ENCODE results near the gene OR10K2. TPM values are rescaled to one million over a fixed set of nuclear protein-coding genes. Genes with fewer than 3 reads are reported as not detected.
"Not testable (repeated sequence)": the region's sequence is repeated elsewhere in the genome, so short reads cannot be mapped to it uniquely, and the experiment has no call there.

The OR10K2 gene
- total RNA-seq, 8 experiments from 2014 or later, result 0.09 to 1.3 (median 0.28) TPM; not detected in 4

GRCh38 chr1:158400871-158401270 is 25.2 kb downstream of the OR10K2 start:
- Histone ChIP-seq H3K4me1 (replicated peaks in 1 of 2) (no peaks in the 10 kb centered on the region), H3K27ac (no peak overlapping the region), H3K4me3 (no peak overlapping the region)
- in situ Hi-C loops (cut with MboI; ENCODE audit: low pct_unique_long_range_greater_than_20kb in 2 of 9, low sequenced_read_pairs in 9 of 9, unreplicated experiment in 9 of 9), result no loop called here
- WGBS, 10 experiments, result 0 to 100% (median 93%) methylated on average over 1 to 3 of the region's 3 CpGs; no CpG with 5 or more reads in 1 of the 10 experiments
- ATAC-seq (replicated peaks in 6 of 8), result no peak

GRCh38 chr1:158398818-158399514 is 27.1 kb downstream of the OR10K2 start, which contains the start of gene OR10T2:
Gene OR10T2, minus strand, starts transcription at chr1:158399466. Its CDS starts 0 bp downstream, at chr1:158399466.
- whole genome bisulfite sequencing, 10 experiments, result 0 to 94% (median 85%) methylated on average over 1 to 5 of the region's 5 CpGs; no CpG with 5 or more reads in 1 of the 10 experiments
- in situ Hi-C loops (cut with MboI; ENCODE audit: low pct_unique_long_range_greater_than_20kb in 2 of 9, low sequenced_read_pairs in 9 of 9, unreplicated experiment in 9 of 9), result no loop called here
- no peak for ATAC-seq (replicated peaks in 6 of 8)

GRCh38 chr1:158396646-158397045 is 29.4 kb downstream of the OR10K2 start:
- ATAC-seq (replicated peaks in 6 of 8), result no peak
- no peaks in the 10 kb centered on the region for H3K4me1 ChIP-seq (replicated peaks in 1 of 2)
- 0 to 100% (median 84%) methylated on average over 1 to 3 of the region's 3 CpGs; no CpG with 5 or more reads in 4 of the 10 experiments for WGBS, 10 experiments
- H3K27ac ChIP-seq, result no peak overlapping the region
- in situ Hi-C loops (cut with MboI; ENCODE audit: low pct_unique_long_range_greater_than_20kb in 2 of 9, low sequenced_read_pairs in 9 of 9, unreplicated experiment in 9 of 9), result no loop called here
- H3K4me3 ChIP-seq, result no peak overlapping the region

More at GRCh38 chr1:158398818-158399514, 27.1 kb downstream of the OR10K2 start, which contains the start of gene OR10T2:
- H3K4me1 ChIP-seq (replicated peaks in 1 of 2), result no peaks in the 10 kb centered on the region
- H3K4me3 ChIP-seq, result no peak within 1 kb of the TSS
- H3K27ac ChIP-seq, result no peak within 1 kb of the TSS

GRCh38 chr1:158393476-158393875 is 32.6 kb downstream of the OR10K2 start:
- in situ Hi-C loops (cut with MboI; ENCODE audit: low pct_unique_long_range_greater_than_20kb in 2 of 9, low sequenced_read_pairs in 9 of 9, unreplicated experiment in 9 of 9), result no loop called here
- Histone ChIP-seq H3K4me1 (replicated peaks in 1 of 2) (no peaks in the 10 kb centered on the region), H3K4me3 (no peak overlapping the region), H3K27ac (no peak overlapping the region)
- 0 to 100% (median 79%) methylated on average over 1 to 5 of the region's 5 CpGs for WGBS, 10 experiments
- no peak for ATAC-seq (replicated peaks in 6 of 8)

GRCh38 chr1:158391099-158391498 is 34.9 kb downstream of the OR10K2 start:
- Histone ChIP-seq H3K4me3 (no peak overlapping the region), H3K27ac (no peak overlapping the region), H3K4me1 (replicated peaks in 1 of 2) (no peaks in the 10 kb centered on the region)
- in situ Hi-C loops (cut with MboI; ENCODE audit: low pct_unique_long_range_greater_than_20kb in 2 of 9, low sequenced_read_pairs in 9 of 9, unreplicated experiment in 9 of 9), result no loop called here
- no peak for ATAC-seq (replicated peaks in 6 of 8)

- 0 to 43% (median 18%) methylated on average over 1 of the region's 1 CpG; no CpG with 5 or more reads in 2 of the 10 experiments for WGBS, 10 experiments
- no peaks in the 10 kb centered on the region for H3K4me1 ChIP-seq (replicated peaks in 1 of 2)
- no peak for ATAC-seq (replicated peaks in 6 of 8)
- H3K27ac ChIP-seq, result no peak overlapping the region
- in situ Hi-C loops (cut with MboI; ENCODE audit: low pct_unique_long_range_greater_than_20kb in 2 of 9, low sequenced_read_pairs in 9 of 9, unreplicated experiment in 9 of 9), result no loop called here
- H3K4me3 ChIP-seq, result no peak overlapping the region
These were observed 35.7 kb downstream of the OR10K2 start for GRCh38 chr1:158390331-158390730.

- Histone ChIP-seq H3K27ac (no peak overlapping the region), H3K4me1 (replicated peaks in 1 of 2) (no peaks in the 10 kb centered on the region), H3K4me3 (no peak overlapping the region)
- in situ Hi-C loops (cut with MboI; ENCODE audit: low pct_unique_long_range_greater_than_20kb in 2 of 9, low sequenced_read_pairs in 9 of 9, unreplicated experiment in 9 of 9), result no loop called here
- 0 to 84% (median 60%) methylated on average over 1 of the region's 1 CpG; no CpG with 5 or more reads in 1 of the 10 experiments for WGBS, 10 experiments
- ATAC-seq (replicated peaks in 6 of 8), result no peak
These were observed 51.2 kb downstream of the OR10K2 start for GRCh38 chr1:158374860-158375259.

GRCh38 chr1:158374101-158374500 is 51.9 kb downstream of the OR10K2 start:
- H3K4me3 ChIP-seq; H3K27ac ChIP-seq; H3K4me1 ChIP-seq (replicated peaks in 1 of 2); in situ Hi-C loops (cut with MboI; ENCODE audit: low pct_unique_long_range_greater_than_20kb in 2 of 9, low sequenced_read_pairs in 9 of 9, unreplicated experiment in 9 of 9); ATAC-seq (replicated peaks in 6 of 8): not testable (repeated sequence)
- 83 to 100% methylated on average over 1 to 3 of the region's 25 CpGs; no CpG with 5 or more reads in 8 of the 10 experiments for whole genome bisulfite sequencing, 10 experiments

- in situ Hi-C loops (cut with MboI; ENCODE audit: low pct_unique_long_range_greater_than_20kb in 2 of 9, low sequenced_read_pairs in 9 of 9, unreplicated experiment in 9 of 9), result no loop called here
- H3K27ac ChIP-seq, result no peak overlapping the region
- WGBS, 10 experiments, result 0 to 67% (median 42%) methylated on average over 1 to 5 of the region's 6 CpGs; no CpG with 5 or more reads in 3 of the 10 experiments
- H3K4me3 ChIP-seq, result no peak overlapping the region
- no peaks in the 10 kb centered on the region for H3K4me1 ChIP-seq (replicated peaks in 1 of 2)
- ATAC-seq (replicated peaks in 6 of 8), result no peak
These were observed 54.7 kb downstream of the OR10K2 start for GRCh38 chr1:158371188-158371953.

Other genes starting within 250 kb of the OR10K2 start
- gene CD1D, start 245.3 kb downstream of the OR10K2 start, total RNA-seq, result 1 to 10 TPM in 1 of 8 experiments, under 1 TPM in 5, not detected in 2; 0.16 to 1.4 (median 0.20) TPM
- under 1 TPM in 2 of 8 experiments, not detected in 6; 0.17 to 0.47 TPM for gene CD1A, start 171.8 kb downstream of the OR10K2 start, total RNA-seq
- under 1 TPM in 1 of 8 experiments, not detected in 7; 0.62 TPM for gene CD1C, start 136.3 kb downstream of the OR10K2 start, total RNA-seq
- gene CD1B, start 94.7 kb downstream of the OR10K2 start, total RNA-seq, result under 1 TPM in 1 of 8 experiments, not detected in 7; 0.24 TPM
- under 1 TPM in 2 of 8 experiments, not detected in 6; 0.21 to 0.76 TPM for gene CD1E, start 72.3 kb downstream of the OR10K2 start, total RNA-seq
- gene OR10T2, start 26.8 kb downstream of the OR10K2 start, total RNA-seq, result under 1 TPM in 3 of 8 experiments, not detected in 5; 0.23 to 0.43 (median 0.29) TPM
- gene OR10K1, start 35.6 kb upstream of the OR10K2 start, total RNA-seq, result 1 to 10 TPM in 1 of 8 experiments, under 1 TPM in 4, not detected in 3; 0.15 to 1.3 (median 0.38) TPM
- gene OR10R2, start 46.0 kb upstream of the OR10K2 start, total RNA-seq, result not detected
- under 1 TPM in 5 of 8 experiments, not detected in 3; 0.09 to 0.81 (median 0.21) TPM for gene OR6Y1, start 128.2 kb upstream of the OR10K2 start, total RNA-seq
- gene OR6P1, start 144.3 kb upstream of the OR10K2 start, total RNA-seq, result 1 to 10 TPM in 1 of 8 experiments, under 1 TPM in 3, not detected in 4; 0.08 to 1.0 (median 0.45) TPM
- gene OR10X1, start 153.7 kb upstream of the OR10K2 start, total RNA-seq, result under 1 TPM in 3 of 8 experiments, not detected in 5; 0.21 to 1.00 (median 0.49) TPM
- 1 to 10 TPM in 1 of 8 experiments, under 1 TPM in 4, not detected in 3; 0.10 to 1.1 (median 0.23) TPM for gene OR10Z1, start 179.0 kb upstream of the OR10K2 start, total RNA-seq